CD4-positive, alpha-beta T cell treated with Interleukin-2 at 100 ng/mL for 4 hours (primary cell): ENCODE measurements around the gene LMOD2.
A peak's percentile ranks its signal among the peaks of the same experiment; 100 is the strongest.
"Not testable (repeated sequence)": the region's sequence is repeated elsewhere in the genome, so short reads cannot be mapped to it uniquely, and the experiment has no call there.

Experiments
- DNase-seq: peaks from one replicate; pipeline ENCODE4 v3.0.0-alpha.2; 2020; ENCODE audit warnings: low spot score

LMOD2 gene

GRCh38 chr7:123655614-123656013 lies at the start of gene LMOD2:
Gene LMOD2 (plus strand): TSS chr7:123655866. CDS start chr7:123655964, 98 bp downstream.
- no peak for DNase-seq

- no peak for DNase-seq
These were observed 48.2 kb upstream of the LMOD2 start for GRCh38 chr7:123607423-123607975.

GRCh38 chr7:123608991-123609882 lies 46.4 kb upstream of the LMOD2 start:
- no peak for DNase-seq

GRCh38 chr7:123609883-123610239 lies 45.8 kb upstream of the LMOD2 start:
- DNase-seq: no peak

- DNase-seq: no peak
These were observed 43.6 kb upstream of the LMOD2 start for GRCh38 chr7:123612024-123612423.

GRCh38 chr7:123615344-123615743 lies 40.3 kb upstream of the LMOD2 start:
- DNase-seq: no peak

GRCh38 chr7:123616223-123616622 lies 39.4 kb upstream of the LMOD2 start:
- no peak for DNase-seq

GRCh38 chr7:123621707-123622106 lies 34.0 kb upstream of the LMOD2 start:
- DNase-seq: no peak

GRCh38 chr7:123622660-123623386 lies 32.8 kb upstream of the LMOD2 start:
- DNase-seq: no peak

- peak; percentile 65 for DNase-seq
These were observed 31.0 kb upstream of the LMOD2 start for GRCh38 chr7:123624527-123625183.

- DNase-seq: no peak
These were observed 30.4 kb upstream of the LMOD2 start for GRCh38 chr7:123625254-123625653.

- no peak for DNase-seq
These were observed 27.8 kb upstream of the LMOD2 start for GRCh38 chr7:123627851-123628250.

GRCh38 chr7:123628829-123629228 lies 26.8 kb upstream of the LMOD2 start:
- no peak for DNase-seq

- no peak for DNase-seq
These were observed 26.4 kb upstream of the LMOD2 start for GRCh38 chr7:123629281-123629680.

- no peak for DNase-seq
These were observed 22.9 kb upstream of the LMOD2 start for GRCh38 chr7:123632808-123633207.

GRCh38 chr7:123633553-123633952 lies 22.1 kb upstream of the LMOD2 start:
- no peak for DNase-seq

- DNase-seq: not testable (repeated sequence)
These were observed 21.6 kb upstream of the LMOD2 start for GRCh38 chr7:123634011-123634573.

- DNase-seq: no peak
These were observed 19.9 kb upstream of the LMOD2 start for GRCh38 chr7:123635551-123636359.

- no peak for DNase-seq
These were observed 18.5 kb upstream of the LMOD2 start for GRCh38 chr7:123637203-123637602.

GRCh38 chr7:123637878-123638277 lies 17.8 kb upstream of the LMOD2 start:
- no peak for DNase-seq

- no peak for DNase-seq
These were observed 16.0 kb upstream of the LMOD2 start for GRCh38 chr7:123639631-123640030.
